IPS-18c (cell line): Measurements from ENCODE around the gene GAA.
A peak's percentile ranks its signal among the peaks of the same experiment; 100 is the strongest.

Experiments used
- H3K4me3 ChIP-seq: 2 replicates; pipeline ENCODE4 v1.7.0; 2013; ENCODE audit warnings: low read depth, mild to moderate bottlenecking, low read length, moderate library complexity; ENCODE audit not compliant: insufficient read depth
- H3K9me3 ChIP-seq: one replicate; pipeline ENCODE4 v1.6.1; 2013; ENCODE audit warnings: mild to moderate bottlenecking, low read length, moderate library complexity; ENCODE audit not compliant: control insufficient read depth, insufficient read depth

GAA gene

DNA sequence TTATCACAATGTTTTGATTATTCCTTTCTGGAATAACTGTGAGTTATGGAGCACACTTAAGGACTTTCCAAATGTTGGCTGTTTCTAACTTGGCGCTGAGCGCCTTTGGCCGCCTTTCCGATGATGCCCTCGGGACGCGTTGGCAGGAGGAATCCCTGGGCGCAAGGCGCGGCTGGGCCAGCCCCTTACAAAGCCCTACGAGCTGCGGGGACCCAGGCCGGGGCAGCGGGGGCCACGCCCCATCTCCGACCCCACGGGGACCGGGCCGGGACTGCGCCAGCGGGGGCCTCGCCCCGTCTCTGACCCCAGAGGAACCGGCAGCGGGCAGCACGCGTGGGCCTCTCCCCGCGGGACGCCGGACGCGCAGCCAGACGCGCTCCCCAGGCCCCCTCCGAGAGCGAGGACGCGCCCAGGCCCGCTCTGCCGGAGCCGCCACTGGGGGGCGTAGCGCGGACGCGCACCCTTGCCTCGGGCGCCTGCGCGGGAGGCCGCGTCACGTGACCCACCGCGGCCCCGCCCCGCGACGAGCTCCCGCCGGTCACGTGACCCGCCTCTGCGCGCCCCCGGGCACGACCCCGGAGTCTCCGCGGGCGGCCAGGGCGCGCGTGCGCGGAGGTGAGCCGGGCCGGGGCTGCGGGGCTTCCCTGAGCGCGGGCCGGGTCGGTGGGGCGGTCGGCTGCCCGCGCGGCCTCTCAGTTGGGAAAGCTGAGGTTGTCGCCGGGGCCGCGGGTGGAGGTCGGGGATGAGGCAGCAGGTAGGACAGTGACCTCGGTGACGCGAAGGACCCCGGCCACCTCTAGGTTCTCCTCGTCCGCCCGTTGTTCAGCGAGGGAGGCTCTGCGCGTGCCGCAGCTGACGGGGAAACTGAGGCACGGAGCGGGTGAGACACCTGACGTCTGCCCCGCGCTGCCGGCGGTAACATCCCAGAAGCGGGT, at the start of gene GAA:
GAA (plus strand) TSS at position 571 of the 935 bp plus-strand sequence. CDS start 3,006 bp downstream, outside the sequence.
- peak within 1 kb of the TSS; percentile 88 for H3K4me3 ChIP-seq
- H3K9me3 ChIP-seq: no peaks in the 10 kb centered on the region

DNA sequence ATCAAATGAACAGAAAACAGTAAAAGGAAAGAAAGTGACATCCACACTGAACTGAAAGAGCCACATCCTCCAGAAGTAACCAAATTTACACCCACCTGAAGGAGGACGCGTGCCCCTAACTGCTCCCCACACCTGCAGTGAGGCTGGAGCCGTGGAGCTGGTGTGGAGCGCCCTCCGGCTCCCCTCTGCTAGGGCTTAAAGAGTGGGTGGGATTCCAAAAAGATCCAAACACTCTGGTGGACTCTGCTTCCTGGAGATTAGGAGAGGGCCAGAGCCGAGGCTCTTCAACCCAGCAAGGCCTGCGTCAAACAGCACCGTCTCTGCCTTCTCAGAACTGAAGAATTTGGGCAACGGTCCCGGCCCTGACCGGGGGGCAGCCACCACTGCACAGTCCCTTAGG, 49.7 kb upstream of the GAA start:
- Histone ChIP-seq H3K9me3 (no peaks in the 10 kb centered on the region), H3K4me3 (no peak overlapping the region)

DNA sequence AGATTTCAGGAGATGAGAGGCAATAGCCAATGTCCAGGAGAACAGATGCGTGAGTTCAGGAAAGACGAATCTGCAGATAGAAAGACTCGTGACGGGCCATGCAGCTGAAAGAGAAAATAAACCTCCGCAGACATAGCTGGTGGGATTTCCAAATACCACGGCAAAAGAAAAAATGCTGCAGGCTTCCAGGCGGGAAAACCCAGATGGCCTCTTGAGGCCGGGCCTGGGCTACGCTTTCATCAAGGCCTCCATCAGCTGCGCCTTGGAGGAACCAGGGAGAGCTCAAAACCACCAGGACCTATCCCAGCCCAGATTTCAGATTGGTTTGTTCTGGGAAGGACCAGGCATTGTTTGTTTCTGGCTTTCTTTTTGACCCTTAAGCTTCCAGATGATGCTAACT, 48.3 kb upstream of the GAA start:
- Histone ChIP-seq H3K4me3 (no peak overlapping the region), H3K9me3 (no peaks in the 10 kb centered on the region)

DNA sequence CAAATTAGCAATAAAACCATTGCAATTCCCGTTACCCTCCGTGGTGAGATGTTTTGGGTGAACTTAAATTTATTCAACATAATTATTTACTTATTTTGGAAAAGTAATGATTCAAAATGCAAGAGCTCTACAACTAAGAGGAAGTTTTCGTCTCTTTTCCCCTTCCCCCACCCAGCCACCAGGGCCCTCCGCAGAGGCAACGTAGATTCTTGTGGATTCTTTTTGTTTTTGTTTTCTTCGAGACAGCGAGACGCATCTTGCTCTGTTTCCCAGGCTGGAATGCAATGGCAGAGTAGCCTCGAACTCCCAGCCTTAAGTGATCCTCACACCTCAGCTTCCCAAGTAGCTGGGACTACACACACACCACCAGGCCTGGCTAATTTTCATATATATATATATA, 45.8 kb upstream of the GAA start:
- peaks cover 2% of the 10 kb centered on the region for H3K9me3 ChIP-seq
- H3K4me3 ChIP-seq: no peak overlapping the region

DNA sequence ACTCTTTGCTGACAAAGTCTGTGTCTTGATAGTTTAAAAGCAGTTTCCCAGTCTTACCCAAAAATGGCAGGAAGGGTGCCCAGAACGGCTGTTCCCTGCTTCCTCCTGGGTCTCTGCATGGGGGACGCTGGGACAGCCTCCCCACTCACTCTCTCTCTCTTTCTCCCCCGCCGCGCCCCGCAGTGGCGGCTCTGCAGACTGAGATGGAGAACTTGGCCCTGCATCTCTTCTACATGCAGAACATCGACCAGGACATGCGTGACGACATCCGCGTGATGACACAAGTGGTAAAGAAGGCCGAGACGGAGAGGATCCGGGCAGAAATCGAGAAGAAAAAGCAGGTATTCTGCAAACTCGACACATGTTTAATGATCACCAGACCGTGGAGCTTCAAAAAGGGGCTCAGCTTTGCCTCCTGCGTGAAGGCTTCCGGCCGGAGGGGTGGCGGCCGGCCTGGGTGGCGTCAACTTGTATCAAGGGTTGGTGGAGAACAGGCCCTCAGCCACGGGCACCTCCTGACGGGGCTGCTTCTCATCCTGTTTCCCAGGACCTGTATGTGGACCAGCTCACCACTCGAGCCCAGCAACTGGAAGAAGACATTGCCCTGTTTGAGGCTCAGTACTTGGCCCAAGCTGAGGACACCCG, 42.9 kb upstream of the GAA start:
- H3K9me3 ChIP-seq: peaks cover 2% of the 10 kb centered on the region
- H3K4me3 ChIP-seq: no peak overlapping the region

DNA sequence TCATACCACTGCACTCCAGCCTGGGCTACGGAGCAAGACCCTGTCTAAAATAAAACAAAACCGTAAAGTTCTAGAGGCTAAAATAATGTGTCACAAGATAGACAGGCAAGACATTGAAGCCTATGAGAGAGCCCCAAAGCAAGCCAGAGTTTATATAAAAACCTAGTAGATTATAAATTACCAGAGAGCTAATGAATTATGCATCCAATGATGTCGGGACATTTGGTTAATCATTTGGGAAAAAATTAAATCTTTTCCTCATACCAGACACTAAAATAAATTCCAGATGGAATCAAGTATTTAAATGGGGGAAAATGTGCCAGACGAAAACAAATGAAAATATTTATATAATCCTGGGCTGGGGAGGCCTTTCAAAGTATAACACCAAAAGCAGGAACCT, 40.7 kb upstream of the GAA start:
- Histone ChIP-seq H3K9me3 (peaks cover 2% of the 10 kb centered on the region), H3K4me3 (no peak overlapping the region)

DNA sequence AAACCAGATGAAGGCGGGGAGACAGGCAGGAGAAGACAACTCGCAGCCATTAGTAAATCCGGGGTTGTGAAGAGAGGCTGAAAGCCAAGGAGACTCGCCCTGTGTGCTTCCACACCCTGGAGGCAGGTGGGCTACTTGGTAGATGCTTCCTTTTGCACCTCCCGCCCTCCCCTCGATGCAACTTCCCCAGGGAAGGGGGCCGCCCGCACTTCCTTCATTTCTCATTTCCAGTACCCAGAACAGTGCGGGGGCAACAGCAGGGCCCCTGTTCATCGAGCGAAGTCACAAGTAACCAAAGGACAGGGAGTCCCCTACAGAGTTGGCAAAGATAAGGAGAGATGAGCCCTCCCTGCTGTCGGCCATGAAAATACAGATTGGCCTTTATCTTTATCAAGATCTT, 40.0 kb upstream of the GAA start:
- Histone ChIP-seq H3K9me3 (peaks cover 2% of the 10 kb centered on the region), H3K4me3 (no peak overlapping the region)

DNA sequence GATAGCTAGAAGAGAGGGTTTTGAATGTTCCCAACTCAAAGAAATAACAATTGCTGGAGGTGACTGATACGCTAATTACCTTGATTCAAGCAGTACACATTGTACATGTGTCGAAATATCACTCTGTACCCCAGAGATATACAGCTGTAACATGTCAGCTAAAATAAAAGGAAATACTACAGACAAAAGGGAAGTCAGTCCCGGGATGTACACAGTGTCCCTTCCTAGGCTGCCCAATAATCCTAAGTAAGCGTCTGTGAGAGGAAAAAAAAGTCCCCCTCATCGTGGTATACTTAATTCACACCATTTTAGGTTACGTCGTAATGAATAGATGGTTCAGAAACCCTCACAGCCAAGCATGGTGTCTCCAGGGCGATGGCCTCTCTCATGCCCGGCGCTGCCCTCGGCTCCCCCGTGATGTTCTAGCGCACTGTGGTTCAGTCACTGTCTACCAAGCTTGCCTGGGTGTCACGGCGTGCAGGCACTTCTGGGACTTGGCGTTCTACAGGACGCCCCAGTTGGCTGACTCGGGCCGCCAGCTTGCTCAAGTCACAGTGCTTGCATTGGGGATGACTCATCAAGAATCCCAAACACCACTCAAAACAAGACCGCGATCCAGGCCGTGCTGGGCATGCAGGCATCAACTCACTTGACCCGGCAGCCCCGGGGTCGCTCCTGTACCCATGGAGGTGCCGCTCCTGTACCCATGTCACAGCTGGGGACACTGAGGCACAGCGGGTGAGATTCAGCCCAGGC, 37.4 kb upstream of the GAA start:
- H3K4me3 ChIP-seq: no peak overlapping the region
- H3K9me3 ChIP-seq: no peaks in the 10 kb centered on the region

DNA sequence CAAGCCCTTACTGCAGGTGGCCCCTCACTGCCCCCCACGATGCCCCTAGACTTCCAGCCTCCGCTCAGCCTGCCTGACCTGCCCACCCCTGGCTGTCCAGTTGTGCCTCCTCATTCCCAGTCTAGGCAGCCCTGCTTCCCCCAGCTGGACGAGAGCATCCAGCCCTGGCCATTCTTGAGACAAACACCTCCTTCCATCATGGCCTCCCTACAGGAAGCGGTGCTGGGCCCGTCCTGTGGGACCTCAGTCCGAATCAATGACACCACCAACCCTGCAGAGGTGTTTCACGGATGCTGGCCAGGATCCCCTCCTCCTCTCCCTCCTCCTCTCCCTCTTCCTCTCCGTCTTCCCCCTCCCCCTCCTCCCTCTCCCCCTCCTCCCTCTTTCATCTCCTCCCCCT, 36.7 kb upstream of the GAA start:
- Histone ChIP-seq H3K4me3 (no peak overlapping the region), H3K9me3 (no peaks in the 10 kb centered on the region)

DNA sequence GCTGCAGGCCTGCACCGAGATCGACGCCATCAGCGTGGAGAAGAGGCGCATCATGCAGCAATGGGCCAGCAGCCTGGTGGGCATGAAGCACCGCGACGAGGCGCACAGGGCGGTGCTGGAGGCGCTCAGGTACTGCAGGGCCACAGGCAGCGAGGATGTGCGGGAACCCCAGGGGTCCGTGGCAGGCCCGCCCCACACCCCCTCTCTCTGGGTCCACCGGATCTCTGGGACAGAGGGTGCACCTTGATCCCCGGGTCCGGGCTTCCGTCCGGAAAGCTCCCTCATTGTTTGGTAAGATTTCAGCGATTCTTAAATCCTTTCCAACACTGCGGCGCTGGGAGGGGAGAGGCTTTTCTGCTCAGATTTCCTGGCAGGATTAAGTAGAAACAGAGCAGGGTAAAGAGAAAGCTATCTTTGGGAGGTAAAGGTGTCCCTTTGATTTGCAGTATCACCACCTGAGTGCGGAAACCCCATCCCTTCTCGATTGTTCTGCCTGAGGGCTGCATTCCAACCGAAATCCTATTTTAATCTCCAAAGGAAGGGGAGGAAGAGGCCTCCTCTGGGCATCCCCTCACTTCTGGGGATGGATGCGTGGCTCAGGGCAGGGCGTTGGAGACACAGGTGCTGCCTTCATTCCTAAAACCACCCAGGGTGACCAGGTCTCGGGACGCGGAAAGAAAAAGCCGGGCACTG, 35.8 kb upstream of the GAA start:
- Histone ChIP-seq H3K9me3 (no peaks in the 10 kb centered on the region), H3K4me3 (no peak overlapping the region)

DNA sequence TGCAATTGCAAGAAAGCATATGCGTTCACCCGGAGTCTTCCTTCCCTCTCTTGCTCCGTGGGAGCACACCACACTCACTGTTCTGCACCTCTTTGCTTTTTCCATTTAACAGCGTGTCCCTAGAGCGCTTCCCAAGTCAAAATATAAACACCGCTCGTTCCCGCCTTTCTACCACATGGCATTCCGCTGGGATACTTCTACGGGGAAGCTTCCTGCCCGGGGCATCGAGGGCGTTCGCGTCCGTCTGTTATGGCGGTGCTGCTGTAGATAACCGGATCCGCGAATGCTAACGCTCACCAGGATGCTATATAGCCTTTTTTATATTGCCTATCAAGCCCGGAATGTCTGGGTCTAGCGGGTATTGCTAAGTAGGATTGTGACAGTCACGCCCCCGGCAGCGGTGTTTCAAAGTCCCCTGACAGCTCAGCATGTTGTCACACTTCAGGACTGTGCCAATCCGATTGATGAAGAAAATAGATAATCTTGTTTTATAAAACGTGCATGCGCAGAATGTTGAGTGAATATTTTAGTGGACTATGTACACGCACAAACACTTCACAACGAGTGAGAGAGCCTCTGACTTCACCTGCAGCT, 33.9 kb upstream of the GAA start:
- no peak overlapping the region for H3K4me3 ChIP-seq
- H3K9me3 ChIP-seq: no peaks in the 10 kb centered on the region

DNA sequence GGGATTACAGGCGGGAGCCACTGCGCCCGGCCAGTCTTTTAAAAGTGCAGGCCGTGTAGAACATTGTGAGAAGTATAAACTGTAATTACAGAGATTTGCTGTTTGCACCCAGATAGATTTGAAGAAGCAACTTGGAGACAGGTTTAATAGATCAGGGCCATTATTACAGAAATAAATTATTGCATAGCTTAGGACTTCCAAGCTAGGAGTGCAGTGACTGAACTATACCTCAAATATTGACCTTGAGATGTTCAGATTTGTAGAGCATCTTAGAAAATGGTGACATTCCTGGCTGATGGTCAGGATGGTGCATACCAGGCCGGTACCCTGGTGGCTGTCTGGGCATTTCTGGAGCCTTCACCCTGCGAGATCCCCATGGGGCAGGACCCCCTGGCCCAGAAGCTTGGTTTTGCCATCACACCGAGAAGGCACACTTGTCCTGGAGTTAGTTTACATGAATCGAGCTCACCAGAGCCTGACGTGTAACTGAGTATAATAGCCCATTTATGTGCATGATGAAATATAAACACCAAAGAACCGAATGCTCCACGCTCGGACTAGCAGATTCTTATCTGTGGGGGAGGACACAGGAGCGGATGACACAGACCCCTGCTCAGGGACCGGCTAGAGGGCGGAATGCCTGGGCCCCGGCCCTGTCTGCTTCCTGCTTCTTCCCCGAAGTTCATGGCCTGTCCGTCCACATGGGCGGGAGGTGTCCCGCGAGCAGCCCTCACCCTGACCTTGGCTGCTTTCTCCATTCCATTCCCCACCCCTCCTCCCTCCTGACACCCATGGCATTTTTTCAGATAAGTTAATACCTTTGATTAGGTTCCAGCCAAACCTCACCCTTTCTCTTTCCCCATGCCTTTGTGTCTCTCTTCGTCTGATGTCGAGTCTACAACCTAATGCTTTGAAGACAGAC, 32.8 kb upstream of the GAA start:
- no peaks in the 10 kb centered on the region for H3K9me3 ChIP-seq
- H3K4me3 ChIP-seq: no peak overlapping the region

DNA sequence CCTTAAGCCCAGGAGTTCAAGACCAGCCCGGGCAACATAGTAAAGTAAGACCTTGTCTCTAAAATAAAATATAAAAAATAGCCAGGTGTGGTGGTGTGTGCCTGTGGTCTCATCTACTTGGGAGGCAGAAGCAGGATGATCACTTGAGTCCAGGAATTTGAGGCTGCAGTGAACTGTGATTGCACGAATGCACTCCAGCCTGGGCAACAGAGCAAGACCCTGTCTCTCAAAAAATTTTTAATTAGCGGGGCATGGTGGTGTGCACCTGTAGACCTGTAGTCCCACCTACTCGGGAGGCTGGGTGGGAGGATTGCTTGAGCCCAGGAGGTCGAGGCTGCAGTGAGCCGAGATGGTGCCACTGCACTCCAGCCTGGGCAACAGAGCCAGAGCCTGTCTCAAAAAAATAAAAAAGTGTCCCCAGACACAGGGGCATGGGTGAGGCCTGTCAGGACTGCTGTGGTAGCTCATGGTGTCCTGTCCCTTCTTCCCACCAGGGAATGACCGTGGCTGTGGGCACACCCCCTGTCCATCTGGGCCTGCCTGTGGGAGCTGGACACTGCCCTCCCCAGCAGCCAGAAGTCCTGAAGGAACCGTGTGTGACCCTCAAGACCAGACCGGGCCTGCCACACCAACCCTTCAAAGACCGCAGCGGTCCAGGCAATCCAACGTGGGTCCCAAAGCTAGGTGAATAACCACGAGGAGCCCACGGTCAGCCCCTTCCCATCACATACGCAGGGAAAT, 30.8 kb upstream of the GAA start:
- Histone ChIP-seq H3K9me3 (no peaks in the 10 kb centered on the region), H3K4me3 (no peak overlapping the region)

DNA sequence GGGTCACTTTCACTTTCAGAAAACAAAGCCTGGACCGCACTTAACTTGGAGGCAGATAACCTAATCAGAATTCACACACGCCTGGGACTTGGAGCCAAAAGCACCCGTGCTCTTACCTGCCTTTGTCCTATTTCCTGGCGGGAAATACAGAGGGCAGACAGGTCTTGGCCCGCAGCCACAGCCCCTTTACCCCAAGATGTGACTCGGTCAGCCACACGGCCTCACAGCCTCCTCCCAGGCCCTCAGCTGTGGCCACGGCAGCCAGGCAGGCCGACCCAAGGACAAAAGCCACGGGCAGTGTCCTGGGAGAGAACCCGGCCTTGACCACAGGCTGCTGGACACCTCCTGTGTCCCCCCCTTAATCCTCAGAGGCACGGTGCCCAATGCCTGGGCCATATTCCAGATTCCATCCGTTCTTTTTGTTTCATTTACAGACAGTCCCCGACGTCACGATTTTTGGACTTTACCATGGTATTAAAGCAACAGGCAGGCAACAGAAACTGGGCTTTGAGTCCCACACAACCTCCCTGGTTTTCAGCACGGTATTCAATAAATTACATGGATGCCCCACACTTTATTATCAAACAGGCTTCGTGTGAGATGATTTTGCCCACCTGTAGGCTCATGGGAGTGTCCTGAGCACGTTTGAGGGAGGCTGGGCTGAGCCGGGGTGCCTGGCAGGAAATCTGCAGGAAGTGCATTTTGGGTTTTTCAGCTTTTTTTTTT, 30.1 kb upstream of the GAA start:
- no peak overlapping the region for H3K4me3 ChIP-seq

DNA sequence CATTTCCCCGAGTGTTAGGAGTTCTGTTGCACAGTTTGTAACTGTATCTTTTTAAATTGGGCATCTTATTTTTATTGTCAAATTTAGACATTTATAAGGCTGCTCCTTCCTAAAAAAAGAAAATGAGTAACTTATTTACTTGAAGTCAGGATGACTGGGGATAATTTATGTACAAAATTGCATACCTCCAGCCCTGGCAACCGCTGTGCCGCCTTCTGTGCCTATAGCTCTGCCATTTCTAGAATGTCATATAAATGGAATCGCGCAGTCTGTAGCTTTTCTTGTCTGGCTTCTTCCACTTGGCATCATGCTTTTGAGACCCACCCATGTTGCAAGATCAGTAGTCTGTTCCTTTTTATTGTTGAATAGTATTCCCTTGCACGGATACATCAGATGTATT, 29.0 kb upstream of the GAA start:
- Histone ChIP-seq H3K4me3 (no peak overlapping the region), H3K9me3 (no peaks in the 10 kb centered on the region)

More for the DNA sequence above, 30.1 kb upstream of the GAA start:
- H3K9me3 ChIP-seq: no peaks in the 10 kb centered on the region
